GM12891 (cell line): Measurements from ENCODE around the gene ABTB2.

Source experiments
- PAX5 ChIP-seq: IDR thresholded peaks from 2 replicates; pipeline ENCODE4 v1.6.1; 2011; ENCODE audit warnings: low read length, moderate library complexity, mild to moderate bottlenecking; ENCODE audit not compliant: insufficient read depth, severe bottlenecking
- POLR2A ChIP-seq: IDR thresholded peaks from 2 replicates; pipeline ENCODE4 v1.6.1; 2011; ENCODE audit warnings: low read depth, low read length, control low read depth
- POLR2AphosphoS5 ChIP-seq: IDR thresholded peaks from 2 replicates; pipeline ENCODE4 v1.6.1; 2011; ENCODE audit warnings: low read depth, low read length, control low read depth
- SPI1 ChIP-seq: IDR thresholded peaks from 2 replicates; pipeline ENCODE4 v1.6.1; 2011; ENCODE audit warnings: low read depth, low read length, control low read depth
- TAF1 ChIP-seq: IDR thresholded peaks from 2 replicates; pipeline ENCODE4 v1.6.1; 2011; ENCODE audit warnings: low read depth, low read length, control low read depth

DNA sequence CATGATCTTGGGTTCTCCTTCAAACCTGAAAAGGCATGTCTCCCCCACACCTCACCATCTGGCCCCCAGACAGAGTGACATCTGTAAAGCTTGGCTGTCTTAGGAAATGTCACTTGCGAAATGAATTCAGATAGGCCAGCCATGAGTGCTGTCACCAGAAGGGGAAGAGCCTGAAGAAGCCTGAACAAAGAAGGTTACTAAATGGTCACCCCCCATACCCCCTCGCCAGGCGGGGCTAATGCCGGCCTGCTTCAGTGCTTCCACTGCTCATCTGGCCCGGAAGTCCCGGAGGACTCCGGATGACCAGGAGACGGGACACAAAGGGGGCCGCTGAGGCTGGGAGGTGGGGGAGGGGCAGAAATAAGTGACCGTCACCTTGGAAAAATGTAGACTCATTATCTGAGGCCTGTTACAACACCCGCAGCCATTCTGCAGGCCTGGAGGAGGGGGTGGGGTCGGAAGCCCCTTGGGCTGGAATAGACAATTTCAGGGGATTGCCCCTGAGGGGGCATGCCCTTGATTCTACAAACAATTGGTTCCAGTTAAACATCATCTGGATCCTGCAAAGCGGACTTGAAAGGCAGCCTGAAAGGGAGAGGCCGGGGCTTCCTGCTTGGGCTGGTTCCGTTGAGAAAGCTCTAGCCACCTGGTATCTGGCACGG, 209.2 kb downstream of the ABTB2 start:
- TF ChIP-seq POLR2AphosphoS5, result no peak
- no peak for TF ChIP-seq POLR2A
- no peak for TF ChIP-seq TAF1
- no peak for TF ChIP-seq SPI1
- no peak for TF ChIP-seq PAX5
